Body of pancreas (tissue), 4 donors: ENCODE data around the gene CYP4F11.

Experiments used
- CTCF ChIP-seq, 7 experiments: fragments of 450-650 bp in 4 of 7; fragments of 200-600 bp in 3 of 7; sonication (generic) in 3 of 7; IDR thresholded peaks; one replicate each; pipeline ENCODE4 v1.5.1; 2016 to 2019; ENCODE audit warnings: antibody characterized with exemption in 7 of 7
- POLR2A ChIP-seq, 3 donors: fragments of 450-650 bp; IDR thresholded peaks; one replicate each; pipeline ENCODE4 v1.6.1; 2016; ENCODE audit warnings: antibody characterized with exemption in 3 of 3, mild to moderate bottlenecking in 2 of 3

GRCh38 chr19:15944401-15944800, 10.1 kb upstream of the CYP4F11 start:
- TF ChIP-seq CTCF (IDR thresholded peaks at IDR 0.05) (no peak), POLR2A (IDR thresholded peaks at IDR 0.05) (no peak)
